Myocyte (in vitro differentiated cells): ENCODE data around the gene OSMR. TPM values are rescaled to one million over a fixed set of nuclear protein-coding genes. Genes with fewer than 3 reads are reported as not detected.

ENCODE experiments used
- DNase-seq: peaks from one replicate; pipeline ENCODE4 v3.0.0-alpha.2; 2012; ENCODE audit warnings: low read depth
- polyA plus RNA-seq: library from polyadenylated mRNA; unstranded; fragments of >200 nt; gene quantifications from one replicate; pipeline ENCODE4 v1.2.1, GENCODE V29; 2012; ENCODE audit warnings: missing spikeins
- total RNA-seq: library from RNA; depleted of rRNA; stranded (reverse); fragments of >200 nt; gene quantifications from 2 replicates; pipeline ENCODE4 v1.2.3, GENCODE V29; 2014

Gene OSMR
- 15.6 and 40.0 TPM in 2 replicates for total RNA-seq
- polyA plus RNA-seq, result 16.5 TPM

- DNase-seq, result peak; percentile 94
Observed at GRCh38 chr5:38845526-38846378, at the start of gene OSMR. Gene OSMR (plus strand): TSS chr5:38846012. CDS start chr5:38869045, 23,033 bp downstream.

GRCh38 chr5:38796742-38797108, 49.1 kb upstream of the OSMR start:
- DNase-seq, result no peak

GRCh38 chr5:38797838-38798237, 48.0 kb upstream of the OSMR start:
- DNase-seq, result no peak

GRCh38 chr5:38799556-38800377, 46.0 kb upstream of the OSMR start:
- no peak for DNase-seq

GRCh38 chr5:38800515-38800914, 45.3 kb upstream of the OSMR start:
- no peak for DNase-seq

- no peak for DNase-seq
Observed at GRCh38 chr5:38802125-38802524, 43.7 kb upstream of the OSMR start.

GRCh38 chr5:38803246-38803645, 42.6 kb upstream of the OSMR start:
- DNase-seq, result no peak

- DNase-seq, result peak; percentile 87
Observed at GRCh38 chr5:38806775-38807258, 39.0 kb upstream of the OSMR start.

- no peak for DNase-seq
Observed at GRCh38 chr5:38807570-38808483, 38.0 kb upstream of the OSMR start.

- DNase-seq, result no peak
Observed at GRCh38 chr5:38808666-38809343, 37.0 kb upstream of the OSMR start.

- peak; percentile 89 for DNase-seq
Observed at GRCh38 chr5:38809388-38810359, 36.1 kb upstream of the OSMR start.

GRCh38 chr5:38814879-38815278, 30.9 kb upstream of the OSMR start:
- DNase-seq, result no peak

- no peak for DNase-seq
Observed at GRCh38 chr5:38816083-38817030, 29.5 kb upstream of the OSMR start.

GRCh38 chr5:38821679-38822078, 24.1 kb upstream of the OSMR start:
- no peak for DNase-seq

GRCh38 chr5:38823503-38823902, 22.3 kb upstream of the OSMR start:
- no peak for DNase-seq

GRCh38 chr5:38824821-38825220, 21.0 kb upstream of the OSMR start:
- no peak for DNase-seq

- DNase-seq, result no peak
Observed at GRCh38 chr5:38825494-38825893, 20.3 kb upstream of the OSMR start.

- DNase-seq, result no peak
Observed at GRCh38 chr5:38827525-38827924, 18.3 kb upstream of the OSMR start.
